Measurements from ENCODE around the gene CBFB.

Gene CBFB

GRCh38 chr16:67088551-67088950, 59.6 kb downstream of the CBFB start:
- Histone ChIP-seq H3K36me3 (peaks cover 12% of the 10 kb centered on the region), H3K4me1 (peaks cover 20% of the 10 kb centered on the region), H3K9me3 (no peaks in the 10 kb centered on the region), H3K27me3 (no peaks in the 10 kb centered on the region), H3K4me3 (ENCODE audit: low read depth, low read length) (no peak overlapping the region)
- no peak for DNase-seq
- TF ChIP-seq CTCF (IDR thresholded peaks at IDR 0.05; ENCODE audit: low read depth, low read length), result no peak

DNA sequence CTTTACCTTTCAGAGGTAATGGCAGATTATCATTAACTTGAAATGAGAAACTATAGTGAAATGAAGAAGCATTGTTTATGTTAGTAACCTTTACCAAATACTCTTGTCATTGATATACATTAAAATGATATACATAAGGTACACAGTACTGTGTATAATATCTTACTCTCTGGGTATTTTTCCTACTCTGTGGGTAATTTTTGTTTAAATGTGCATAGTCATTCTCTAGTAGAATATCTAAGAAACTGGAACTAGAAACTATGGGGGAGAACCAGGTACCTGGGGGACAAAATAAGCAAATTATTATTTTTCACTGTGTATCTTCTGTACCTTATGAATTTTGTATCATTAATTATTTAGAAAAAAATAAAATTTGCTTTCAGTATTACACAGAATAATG, 60.2 kb downstream of the CBFB start:
- Histone ChIP-seq H3K4me1 (peaks cover 20% of the 10 kb centered on the region), H3K36me3 (peaks cover 12% of the 10 kb centered on the region), H3K9me3 (no peaks in the 10 kb centered on the region), H3K27me3 (no peaks in the 10 kb centered on the region), H3K4me3 (ENCODE audit: low read depth, low read length) (no peak overlapping the region)
- TF ChIP-seq CTCF (IDR thresholded peaks at IDR 0.05; ENCODE audit: low read depth, low read length), result no peak
- DNase-seq, result no peak

- Histone ChIP-seq H3K27me3 (no peaks in the 10 kb centered on the region), H3K9me3 (no peaks in the 10 kb centered on the region), H3K4me3 (ENCODE audit: low read depth, low read length) (no peak overlapping the region), H3K36me3 (peaks cover 13% of the 10 kb centered on the region), H3K4me1 (peaks cover 11% of the 10 kb centered on the region; the same call in 1 of the 2 replicates)
- no peak for TF ChIP-seq CTCF (IDR thresholded peaks at IDR 0.05; ENCODE audit: low read depth, low read length)
- no peak for DNase-seq
Measured at GRCh38 chr16:67091906-67092566, 63.1 kb downstream of the CBFB start.

- no peak for TF ChIP-seq CTCF (IDR thresholded peaks at IDR 0.05; ENCODE audit: low read depth, low read length)
- H3K4me3 ChIP-seq (ENCODE audit: low read depth, low read length), result no peak overlapping the region
- H3K27me3 ChIP-seq, result no peaks in the 10 kb centered on the region
- H3K36me3 ChIP-seq, result peaks cover 15% of the 10 kb centered on the region
- no peaks in the 10 kb centered on the region for H3K9me3 ChIP-seq
- no peak for DNase-seq
- H3K4me1 ChIP-seq, result no peaks in the 10 kb centered on the region; the same call in 1 of the 2 replicates
Measured at GRCh38 chr16:67093098-67093726, 64.3 kb downstream of the CBFB start.

DNA sequence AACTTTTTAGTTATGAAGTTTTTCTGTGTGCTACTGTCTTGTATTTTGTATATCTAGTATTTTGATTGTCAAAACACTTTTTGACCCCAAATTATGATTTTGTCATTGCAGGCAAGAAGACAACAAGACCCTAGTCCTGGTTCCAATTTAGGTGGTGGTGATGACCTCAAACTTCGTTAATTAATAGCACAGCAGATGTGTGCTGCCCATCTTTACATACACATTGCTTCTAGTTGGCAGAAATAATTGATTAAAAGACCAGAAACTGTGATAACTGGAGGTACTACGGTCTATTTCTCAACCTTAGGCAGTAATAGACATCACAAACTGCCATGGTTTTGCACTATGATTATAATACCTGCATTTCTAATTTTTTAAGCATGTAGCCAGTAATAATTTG, 69.7 kb downstream of the CBFB start:
- no peak for TF ChIP-seq CTCF (IDR thresholded peaks at IDR 0.05; ENCODE audit: low read depth, low read length)
- Histone ChIP-seq H3K9me3 (no peaks in the 10 kb centered on the region), H3K4me3 (ENCODE audit: low read depth, low read length) (no peak overlapping the region), H3K27me3 (no peaks in the 10 kb centered on the region), H3K4me1 (no peaks in the 10 kb centered on the region), H3K36me3 (peaks cover 3% of the 10 kb centered on the region; the same call in 1 of the 2 replicates)
- DNase-seq, result no peak

All from BE2C (cell line).